ENCODE measurements around the gene GALP.
"Not testable (repeated sequence)": the region's sequence is repeated elsewhere in the genome, so short reads cannot be mapped to it uniquely, and the experiment has no call there.

DNA sequence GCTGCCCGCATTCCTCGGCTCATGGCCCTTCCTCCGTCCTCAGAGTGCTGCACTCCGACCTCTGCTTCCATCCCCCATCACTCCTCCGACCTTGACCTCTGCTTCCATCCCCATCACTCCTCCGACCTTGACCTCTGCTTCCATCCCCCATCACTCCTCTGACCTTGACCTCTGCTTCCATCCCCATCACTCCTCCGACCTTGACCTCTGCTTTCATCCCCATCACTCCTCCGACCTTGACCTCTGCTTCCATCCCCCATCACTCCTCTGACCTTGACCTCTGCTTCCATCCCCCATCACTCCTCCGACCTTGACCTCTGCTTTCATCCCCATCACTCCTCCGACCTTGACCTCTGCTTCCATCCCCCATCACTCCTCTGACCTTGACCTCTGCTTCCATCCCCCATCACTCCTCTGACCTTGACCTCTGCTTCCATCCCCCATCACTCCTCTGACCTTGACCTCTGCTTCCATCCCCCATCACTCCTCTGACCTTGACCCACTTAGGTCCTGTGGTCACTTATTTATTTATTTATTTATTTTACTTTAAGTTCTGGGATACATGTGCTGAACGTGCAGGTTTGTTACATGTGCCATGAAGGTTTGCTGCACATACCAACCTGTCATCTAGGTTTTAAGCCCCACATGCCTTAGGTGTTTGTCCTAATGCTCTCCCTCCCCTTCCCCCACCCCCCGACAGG is 26.7 kb upstream of the GALP start:
- TF ChIP-seq EZH2 (IDR thresholded peaks at IDR 0.05; ENCODE audit: low read depth, unreplicated experiment); POLR2AphosphoS5 (IDR thresholded peaks at IDR 0.05; ENCODE audit: low read depth); EZH2phosphoT487 (IDR thresholded peaks at IDR 0.05; ENCODE audit: unreplicated experiment); NANOG (IDR thresholded peaks at IDR 0.05; ENCODE audit: borderline replicate concordance); CREB1 (CRISPR knock-in tag; IDR thresholded peaks at IDR 0.05; ENCODE audit: low read depth); STAT1 (IDR thresholded peaks at IDR 0.05; ENCODE audit: unreplicated experiment); ZNF114 (CRISPR knock-in tag; IDR thresholded peaks at IDR 0.05): not testable (repeated sequence)
- TF ChIP-seq, protein P1, sequence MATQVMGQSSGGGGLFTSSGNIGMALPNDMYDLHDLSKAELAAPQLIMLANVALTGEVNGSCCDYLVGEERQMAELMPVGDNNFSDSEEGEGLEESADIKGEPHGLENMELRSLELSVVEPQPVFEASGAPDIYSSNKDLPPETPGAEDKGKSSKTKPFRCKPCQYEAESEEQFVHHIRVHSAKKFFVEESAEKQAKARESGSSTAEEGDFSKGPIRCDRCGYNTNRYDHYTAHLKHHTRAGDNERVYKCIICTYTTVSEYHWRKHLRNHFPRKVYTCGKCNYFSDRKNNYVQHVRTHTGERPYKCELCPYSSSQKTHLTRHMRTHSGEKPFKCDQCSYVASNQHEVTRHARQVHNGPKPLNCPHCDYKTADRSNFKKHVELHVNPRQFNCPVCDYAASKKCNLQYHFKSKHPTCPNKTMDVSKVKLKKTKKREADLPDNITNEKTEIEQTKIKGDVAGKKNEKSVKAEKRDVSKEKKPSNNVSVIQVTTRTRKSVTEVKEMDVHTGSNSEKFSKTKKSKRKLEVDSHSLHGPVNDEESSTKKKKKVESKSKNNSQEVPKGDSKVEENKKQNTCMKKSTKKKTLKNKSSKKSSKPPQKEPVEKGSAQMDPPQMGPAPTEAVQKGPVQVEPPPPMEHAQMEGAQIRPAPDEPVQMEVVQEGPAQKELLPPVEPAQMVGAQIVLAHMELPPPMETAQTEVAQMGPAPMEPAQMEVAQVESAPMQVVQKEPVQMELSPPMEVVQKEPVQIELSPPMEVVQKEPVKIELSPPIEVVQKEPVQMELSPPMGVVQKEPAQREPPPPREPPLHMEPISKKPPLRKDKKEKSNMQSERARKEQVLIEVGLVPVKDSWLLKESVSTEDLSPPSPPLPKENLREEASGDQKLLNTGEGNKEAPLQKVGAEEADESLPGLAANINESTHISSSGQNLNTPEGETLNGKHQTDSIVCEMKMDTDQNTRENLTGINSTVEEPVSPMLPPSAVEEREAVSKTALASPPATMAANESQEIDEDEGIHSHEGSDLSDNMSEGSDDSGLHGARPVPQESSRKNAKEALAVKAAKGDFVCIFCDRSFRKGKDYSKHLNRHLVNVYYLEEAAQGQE (IDR thresholded peaks at IDR 0.05; ENCODE audit: unreplicated experiment) = not testable (repeated sequence)
- TF ChIP-seq, protein P2, sequence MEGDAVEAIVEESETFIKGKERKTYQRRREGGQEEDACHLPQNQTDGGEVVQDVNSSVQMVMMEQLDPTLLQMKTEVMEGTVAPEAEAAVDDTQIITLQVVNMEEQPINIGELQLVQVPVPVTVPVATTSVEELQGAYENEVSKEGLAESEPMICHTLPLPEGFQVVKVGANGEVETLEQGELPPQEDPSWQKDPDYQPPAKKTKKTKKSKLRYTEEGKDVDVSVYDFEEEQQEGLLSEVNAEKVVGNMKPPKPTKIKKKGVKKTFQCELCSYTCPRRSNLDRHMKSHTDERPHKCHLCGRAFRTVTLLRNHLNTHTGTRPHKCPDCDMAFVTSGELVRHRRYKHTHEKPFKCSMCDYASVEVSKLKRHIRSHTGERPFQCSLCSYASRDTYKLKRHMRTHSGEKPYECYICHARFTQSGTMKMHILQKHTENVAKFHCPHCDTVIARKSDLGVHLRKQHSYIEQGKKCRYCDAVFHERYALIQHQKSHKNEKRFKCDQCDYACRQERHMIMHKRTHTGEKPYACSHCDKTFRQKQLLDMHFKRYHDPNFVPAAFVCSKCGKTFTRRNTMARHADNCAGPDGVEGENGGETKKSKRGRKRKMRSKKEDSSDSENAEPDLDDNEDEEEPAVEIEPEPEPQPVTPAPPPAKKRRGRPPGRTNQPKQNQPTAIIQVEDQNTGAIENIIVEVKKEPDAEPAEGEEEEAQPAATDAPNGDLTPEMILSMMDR (conservative IDR thresholded peaks at IDR 0.05; ENCODE audit: low read depth in 2 of 2) = not testable (repeated sequence)
